ENCODE results near the gene DEFB131B.
"Not testable (repeated sequence)": the region's sequence is repeated elsewhere in the genome, so short reads cannot be mapped to it uniquely, and the experiment has no call there.

DEFB131B gene

GRCh38 chr11:71911986-71912340 lies 33.7 kb downstream of the DEFB131B start:
- DNase-seq: not testable (repeated sequence)

- DNase-seq: no peak
Measured at GRCh38 chr11:71913756-71914526, 35.7 kb downstream of the DEFB131B start.

- DNase-seq: no peak
Measured at GRCh38 chr11:71914617-71915189, 36.5 kb downstream of the DEFB131B start.

- no peak for DNase-seq
Measured at GRCh38 chr11:71917646-71918140, 39.4 kb downstream of the DEFB131B start.

GRCh38 chr11:71927820-71928736 lies 49.8 kb downstream of the DEFB131B start, which contains the start of gene XNDC1N:
Gene XNDC1N, minus strand, starts transcription at chr11:71928594. Its CDS starts 5,241 bp downstream, at chr11:71923353.
- peak; percentile 77 for DNase-seq

- peak; percentile 99 for DNase-seq
Measured at GRCh38 chr11:71928737-71929443, 50.6 kb downstream of the DEFB131B start, which contains the start of gene RNF121. Gene RNF121, plus strand, starts transcription at chr11:71929046. Its CDS starts 16 bp downstream, at chr11:71929062.

GRCh38 chr11:71929491-71929890 lies 51.2 kb downstream of the DEFB131B start:
- DNase-seq: no peak

- DNase-seq: no peak
Measured at GRCh38 chr11:71930556-71931244, 52.4 kb downstream of the DEFB131B start.

GRCh38 chr11:71931245-71931602 lies 53.0 kb downstream of the DEFB131B start:
- DNase-seq: no peak

GRCh38 chr11:71933141-71933933 lies 55.1 kb downstream of the DEFB131B start:
- no peak for DNase-seq

Measured in stimulated activated CD4-positive, alpha-beta T cell treated with anti-CD3 and anti-CD28 coated beads, Interleukin-1b, Interleukin-23, amount 100 ng/mL, for 48 hours (primary cell).